GM10266 (cell line): ENCODE measurements around the gene FAM241B.

Experiments
- DNase-seq: peaks from one replicate; pipeline ENCODE4 v3.0.0; 2012; ENCODE audit errors: extremely low spot score
- TF ChIP-seq, protein P1 (sequence below): IDR thresholded peaks from 2 replicates; pipeline ENCODE4 v1.5.1; 2012; ENCODE audit warnings: mild to moderate bottlenecking, low read depth; ENCODE audit not compliant: control insufficient read depth, insufficient read depth; ENCODE audit errors: missing control alignments

FAM241B gene

DNA sequence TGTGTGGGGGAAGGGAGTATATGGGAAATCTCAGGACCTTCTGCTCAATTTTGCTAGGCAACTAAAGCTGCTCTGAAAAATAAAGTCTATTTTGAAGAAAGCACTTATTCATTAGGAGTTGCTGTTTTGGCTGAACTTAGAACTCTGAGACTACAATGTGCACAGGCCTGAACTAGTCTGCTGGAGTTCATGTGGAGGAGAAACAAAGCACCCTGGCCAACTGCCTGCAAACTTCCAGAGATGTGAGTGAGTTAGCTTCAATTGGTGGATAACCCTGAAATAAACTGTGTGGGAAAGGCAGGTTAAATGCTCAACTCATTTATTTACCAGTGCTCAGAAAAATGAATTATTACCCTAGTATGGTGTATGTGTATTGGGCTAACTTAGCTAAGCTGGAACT, 17.3 kb upstream of the FAM241B start:
- TF ChIP-seq, protein P1, sequence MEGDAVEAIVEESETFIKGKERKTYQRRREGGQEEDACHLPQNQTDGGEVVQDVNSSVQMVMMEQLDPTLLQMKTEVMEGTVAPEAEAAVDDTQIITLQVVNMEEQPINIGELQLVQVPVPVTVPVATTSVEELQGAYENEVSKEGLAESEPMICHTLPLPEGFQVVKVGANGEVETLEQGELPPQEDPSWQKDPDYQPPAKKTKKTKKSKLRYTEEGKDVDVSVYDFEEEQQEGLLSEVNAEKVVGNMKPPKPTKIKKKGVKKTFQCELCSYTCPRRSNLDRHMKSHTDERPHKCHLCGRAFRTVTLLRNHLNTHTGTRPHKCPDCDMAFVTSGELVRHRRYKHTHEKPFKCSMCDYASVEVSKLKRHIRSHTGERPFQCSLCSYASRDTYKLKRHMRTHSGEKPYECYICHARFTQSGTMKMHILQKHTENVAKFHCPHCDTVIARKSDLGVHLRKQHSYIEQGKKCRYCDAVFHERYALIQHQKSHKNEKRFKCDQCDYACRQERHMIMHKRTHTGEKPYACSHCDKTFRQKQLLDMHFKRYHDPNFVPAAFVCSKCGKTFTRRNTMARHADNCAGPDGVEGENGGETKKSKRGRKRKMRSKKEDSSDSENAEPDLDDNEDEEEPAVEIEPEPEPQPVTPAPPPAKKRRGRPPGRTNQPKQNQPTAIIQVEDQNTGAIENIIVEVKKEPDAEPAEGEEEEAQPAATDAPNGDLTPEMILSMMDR: no peak
- no peak for DNase-seq

DNA sequence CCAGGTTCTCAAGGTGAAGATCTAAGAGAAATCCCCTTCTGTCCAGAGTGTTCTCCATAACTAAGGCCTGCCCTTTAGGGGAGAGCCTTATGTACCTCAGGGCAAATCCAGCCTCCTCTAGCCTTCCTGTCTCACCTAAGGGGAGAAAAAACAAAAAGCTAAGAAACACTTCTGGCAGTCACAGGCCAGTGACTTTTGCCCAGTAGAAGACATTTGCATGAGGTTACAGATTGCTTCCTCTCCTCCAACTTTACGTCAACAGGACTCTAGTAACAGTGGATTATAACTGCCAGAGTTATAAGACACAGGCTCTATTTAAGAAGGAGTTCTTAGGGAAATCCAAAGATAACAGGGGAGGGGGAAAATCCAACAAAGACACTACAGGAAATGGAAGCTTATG, 15.9 kb upstream of the FAM241B start:
- no peak for DNase-seq
- TF ChIP-seq, protein P1: no peak

DNA sequence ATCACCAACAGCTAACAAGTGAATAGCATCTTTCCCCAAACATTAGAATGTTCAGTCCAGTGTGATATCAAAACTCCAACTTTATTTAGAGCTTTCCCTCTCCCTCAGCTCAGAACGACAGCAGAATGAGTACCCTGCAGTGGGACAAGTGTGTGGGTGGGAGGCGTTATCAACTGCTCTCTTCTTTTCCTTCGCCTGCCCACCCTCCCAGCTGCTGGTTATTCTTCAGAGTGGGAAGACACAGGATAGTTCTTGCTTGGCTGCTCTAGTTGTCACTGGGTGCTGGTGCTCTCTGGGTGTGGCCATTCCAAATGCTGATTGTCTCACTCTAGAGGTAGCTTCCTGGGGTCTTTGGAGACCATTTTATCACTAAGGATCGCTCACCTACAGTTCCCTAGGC, 13.7 kb upstream of the FAM241B start:
- TF ChIP-seq, protein P1: no peak
- no peak for DNase-seq

DNA sequence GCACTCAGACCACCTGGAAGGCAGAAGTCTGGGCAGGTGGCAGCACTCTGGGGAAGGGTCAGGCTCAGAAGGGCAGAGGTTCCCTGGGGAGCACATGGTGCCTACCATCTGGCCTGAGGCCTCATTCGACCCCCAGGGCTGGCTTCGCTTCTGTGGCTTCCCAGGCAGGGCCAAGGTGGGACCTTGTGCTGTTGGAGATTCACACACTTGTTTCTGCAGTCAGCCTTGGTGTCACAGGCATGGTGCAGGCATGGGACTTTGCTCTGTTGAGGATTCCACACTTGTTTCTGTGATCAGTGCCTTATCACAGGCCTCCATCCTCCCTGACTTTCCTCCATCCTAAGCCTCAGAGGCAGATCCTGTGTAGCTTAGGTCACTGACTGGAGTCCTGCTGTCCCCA, 11.3 kb upstream of the FAM241B start:
- DNase-seq: no peak
- TF ChIP-seq, protein P1: no peak

DNA sequence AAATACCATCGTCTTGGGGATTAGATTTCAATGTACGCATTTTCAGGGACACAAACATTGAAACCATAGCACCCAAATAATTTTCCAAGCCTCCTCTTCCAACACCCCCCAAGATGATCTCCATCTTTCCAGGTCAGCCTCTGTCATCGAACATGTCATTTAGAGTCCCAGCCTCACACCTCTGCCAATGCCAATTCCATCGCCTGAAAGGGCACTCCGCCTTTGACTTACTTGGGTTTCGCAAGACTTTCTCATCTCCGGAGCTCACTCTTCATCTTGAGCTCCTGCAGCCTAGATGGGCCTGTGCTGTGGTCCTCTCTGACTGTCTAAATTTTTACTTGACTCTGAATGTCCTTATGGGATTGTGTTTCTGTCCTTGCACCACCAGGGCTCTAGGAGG, 10.4 kb upstream of the FAM241B start:
- DNase-seq: no peak
- TF ChIP-seq, protein P1: no peak

DNA sequence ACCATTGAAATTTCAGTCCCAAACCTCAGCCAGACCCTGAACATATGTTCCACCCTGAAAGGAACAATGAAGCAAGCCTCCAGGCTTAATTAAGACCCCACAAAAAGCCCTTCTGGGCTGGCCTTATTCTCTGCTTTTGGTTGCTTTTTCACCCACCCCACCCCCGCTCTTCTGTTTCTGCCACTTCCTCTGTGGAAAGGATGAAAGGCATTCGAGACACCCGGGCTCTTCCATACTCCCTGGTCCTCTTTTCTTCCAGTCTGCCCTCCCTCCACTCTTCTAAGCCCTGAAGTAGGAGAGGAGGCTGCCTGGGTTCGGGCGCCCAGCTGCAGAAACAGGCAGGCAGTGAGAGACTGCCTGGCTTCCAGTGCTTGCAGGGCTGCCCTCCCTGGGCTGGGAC, 9.4 kb upstream of the FAM241B start:
- DNase-seq: no peak
- TF ChIP-seq, protein P1: no peak

DNA sequence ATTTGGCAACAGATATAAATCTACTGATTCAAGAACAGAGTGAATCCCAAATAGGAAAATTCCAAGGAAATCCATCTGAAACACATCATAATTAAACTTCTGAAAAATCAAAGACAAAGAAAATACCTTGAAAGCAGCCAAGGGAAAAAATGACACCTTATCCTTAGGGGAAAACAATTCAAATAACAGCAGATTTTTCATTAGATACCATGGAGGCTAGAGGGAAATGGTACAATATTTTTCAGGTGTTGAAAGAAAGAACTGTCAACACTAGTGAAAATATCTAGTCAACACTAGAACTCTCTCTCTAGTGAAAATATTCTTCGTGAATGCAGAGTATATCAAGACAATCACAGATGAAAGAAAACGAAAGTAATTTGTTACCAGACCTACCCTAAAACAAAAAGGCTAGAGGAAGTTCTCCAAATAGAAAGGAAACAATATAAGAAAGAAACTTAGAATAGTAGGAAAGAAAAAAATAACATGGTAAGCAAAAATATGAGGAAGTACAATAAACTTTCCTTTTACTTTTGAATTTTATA, 5.7 kb upstream of the FAM241B start:
- no peak for DNase-seq
- TF ChIP-seq, protein P1: no peak
